Stimulated activated CD4-positive, alpha-beta T cell treated with anti-CD3 and anti-CD28 coated beads, TNF-alpha, amount 100 ng/mL, for 48 hours (primary cell): ENCODE data around the gene CHST12.
A peak's percentile ranks its signal among the peaks of the same experiment; 100 is the strongest.
"Not testable (repeated sequence)": the region's sequence is repeated elsewhere in the genome, so short reads cannot be mapped to it uniquely, and the experiment has no call there.

Experiments
- DNase-seq, 3 donors: peaks; one replicate each; pipeline ENCODE4 v3.0.0-alpha.2; 2020; ENCODE audit warnings: low read depth in 3 of 3

Gene CHST12

GRCh38 chr7:2435146-2435545 is 31.7 kb downstream of the CHST12 start:
- DNase-seq, result no peak

GRCh38 chr7:2436341-2437104 is 33.1 kb downstream of the CHST12 start:
- DNase-seq, result no peak

GRCh38 chr7:2437136-2437535 is 33.7 kb downstream of the CHST12 start:
- no peak for DNase-seq

DNA sequence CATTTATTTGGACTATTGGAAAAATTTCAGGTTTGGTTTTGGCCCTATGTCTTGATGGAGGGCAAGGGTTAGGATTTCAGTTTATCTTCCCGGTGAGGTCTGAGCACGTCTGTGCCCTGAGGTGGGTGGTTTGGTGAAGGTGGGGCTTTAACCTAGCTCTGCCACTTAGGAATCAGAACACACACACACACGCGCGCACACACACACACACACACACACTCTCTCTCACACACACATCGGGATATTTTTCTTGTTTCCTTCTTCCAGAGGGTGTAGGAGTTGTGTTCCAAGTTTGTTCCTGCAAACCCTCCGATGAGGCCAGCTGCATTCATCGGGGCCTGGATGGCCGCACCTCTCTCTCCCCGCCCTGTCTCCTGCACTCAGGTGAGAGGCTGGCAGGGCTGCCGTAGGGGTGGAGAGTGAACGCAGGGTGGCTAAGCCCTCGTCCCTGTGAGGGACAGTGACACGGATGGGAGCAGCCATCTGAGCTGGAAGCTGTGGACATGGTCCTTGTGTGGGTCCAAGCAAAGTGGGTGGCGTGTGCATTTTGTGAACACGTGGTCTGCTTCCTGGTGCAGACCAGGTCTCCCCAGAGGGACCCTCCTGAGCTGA is 34.2 kb downstream of the CHST12 start:
- no peak for DNase-seq

DNA sequence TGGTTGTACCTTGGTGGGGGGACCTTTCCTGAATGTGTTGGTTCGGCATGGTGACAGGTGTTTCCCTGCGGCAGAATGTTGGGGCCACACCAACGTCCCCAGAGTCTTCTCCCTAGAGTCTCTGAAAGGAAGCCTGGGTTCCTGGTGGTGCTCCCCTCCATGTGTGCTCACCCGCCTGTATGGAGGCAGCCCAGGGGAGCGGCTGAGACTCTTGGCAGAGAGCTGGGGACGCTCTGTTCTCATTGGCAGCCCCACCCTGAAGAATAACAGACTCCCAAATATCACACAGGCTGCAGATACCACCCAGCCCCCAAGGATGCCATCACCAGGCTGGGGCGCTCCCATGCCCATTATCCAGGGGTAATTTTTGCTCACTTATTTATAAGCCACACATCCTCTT is 34.8 kb downstream of the CHST12 start:
- DNase-seq, result no peak

GRCh38 chr7:2438775-2439174 is 35.4 kb downstream of the CHST12 start:
- DNase-seq, result no peak

DNA sequence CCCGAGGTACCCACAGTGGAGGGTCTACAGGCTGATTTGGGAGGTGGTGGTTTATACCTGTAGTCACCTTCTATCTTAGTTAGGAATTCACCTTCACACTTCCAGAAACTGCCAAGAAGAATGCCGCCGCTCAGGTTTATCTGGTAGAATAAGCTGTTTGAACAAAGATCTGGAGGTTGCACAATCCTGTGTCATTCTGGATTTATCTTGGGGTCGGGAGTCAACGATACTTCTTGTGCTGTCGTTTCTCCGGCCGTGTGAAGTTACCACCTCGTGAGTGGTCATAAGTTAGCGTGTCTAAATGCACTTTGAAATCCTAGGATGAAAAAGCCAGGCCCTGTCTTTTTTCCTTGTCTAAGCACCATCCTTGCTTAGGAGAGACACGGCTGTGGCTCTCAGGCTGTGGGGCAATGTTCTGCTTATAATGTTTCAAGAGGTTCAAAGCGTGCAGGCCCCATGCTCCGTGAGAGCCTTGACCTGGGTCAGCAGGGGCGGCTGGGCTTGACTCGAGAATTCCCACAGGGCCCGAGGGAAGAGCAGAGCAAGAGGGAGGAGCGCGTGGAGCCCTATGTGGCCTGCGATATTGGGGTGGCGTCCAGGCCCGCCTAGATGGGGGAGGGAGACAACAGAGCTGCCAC is 37.3 kb downstream of the CHST12 start:
- DNase-seq, result no peak

DNA sequence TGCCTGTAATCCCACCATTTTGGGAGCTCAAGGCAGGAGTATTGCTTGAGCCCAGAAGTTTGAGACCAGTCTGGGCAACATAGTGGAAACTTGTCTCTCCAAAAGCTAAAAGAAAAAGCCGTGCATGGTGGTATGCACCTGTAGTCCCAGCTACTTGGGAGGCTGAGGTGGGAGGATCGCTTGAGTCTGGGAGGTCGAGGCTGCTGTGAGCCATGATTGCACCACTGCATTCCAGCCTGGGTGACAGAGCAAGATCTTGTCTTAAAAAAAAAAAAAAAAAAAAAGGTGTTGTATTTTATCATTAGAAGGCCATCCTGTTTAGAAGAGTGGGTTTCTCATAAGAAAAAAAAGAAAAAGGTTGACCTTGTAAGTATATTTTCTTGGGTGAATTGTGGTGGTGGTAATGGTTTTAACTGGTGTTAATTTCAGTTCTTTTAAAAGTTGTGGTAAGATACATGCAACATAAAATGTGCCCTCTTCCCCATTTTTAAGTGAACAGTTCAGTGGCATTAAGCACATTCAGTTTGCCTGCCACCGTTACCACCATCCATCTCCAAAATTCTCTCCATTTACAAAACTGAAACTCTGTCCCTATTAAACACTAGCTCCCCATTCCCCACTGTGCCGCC is 38.1 kb downstream of the CHST12 start:
- DNase-seq, result no peak

DNA sequence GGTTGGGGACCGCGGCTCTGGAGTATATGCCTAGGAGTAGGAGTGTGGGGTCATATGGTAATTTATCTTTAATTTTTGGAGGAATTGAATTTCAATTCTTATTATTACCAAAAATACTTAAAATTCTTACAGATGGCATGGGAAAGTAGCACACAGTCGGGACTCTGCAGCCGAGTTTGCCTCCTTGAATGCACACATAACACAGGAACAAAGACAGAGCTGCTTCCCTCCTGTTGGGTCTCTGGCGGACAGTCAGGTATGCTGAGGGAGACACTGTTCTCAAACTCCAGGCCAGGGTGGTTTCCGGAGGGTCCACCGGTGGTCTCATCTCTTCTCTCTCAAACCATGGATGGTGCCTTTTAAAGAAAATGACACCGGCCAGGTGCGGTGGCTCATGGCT is 40.1 kb downstream of the CHST12 start:
- DNase-seq, result no peak

GRCh38 chr7:2444476-2444875 is 41.1 kb downstream of the CHST12 start:
- no peak for DNase-seq

DNA sequence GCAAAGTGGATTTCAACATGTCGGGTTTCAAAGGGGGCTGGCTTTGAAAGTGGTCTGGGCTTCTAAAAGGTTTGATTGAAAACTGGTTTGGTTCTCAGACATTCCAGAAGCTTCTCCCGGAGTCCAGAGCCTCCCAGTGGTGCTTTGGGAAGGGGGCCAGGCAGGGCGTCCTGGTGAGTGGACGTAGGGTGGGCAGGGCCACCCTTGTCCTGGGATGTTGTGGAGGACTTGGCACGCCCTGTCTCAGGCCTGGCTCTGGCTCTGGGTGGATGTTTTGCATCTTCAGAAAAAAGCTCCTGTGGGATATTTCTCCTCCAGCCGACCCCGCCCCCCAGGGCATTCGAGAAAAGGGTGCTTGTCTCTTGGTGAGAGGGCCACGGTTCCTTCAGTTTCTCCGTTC is 41.6 kb downstream of the CHST12 start:
- DNase-seq, result no peak

DNA sequence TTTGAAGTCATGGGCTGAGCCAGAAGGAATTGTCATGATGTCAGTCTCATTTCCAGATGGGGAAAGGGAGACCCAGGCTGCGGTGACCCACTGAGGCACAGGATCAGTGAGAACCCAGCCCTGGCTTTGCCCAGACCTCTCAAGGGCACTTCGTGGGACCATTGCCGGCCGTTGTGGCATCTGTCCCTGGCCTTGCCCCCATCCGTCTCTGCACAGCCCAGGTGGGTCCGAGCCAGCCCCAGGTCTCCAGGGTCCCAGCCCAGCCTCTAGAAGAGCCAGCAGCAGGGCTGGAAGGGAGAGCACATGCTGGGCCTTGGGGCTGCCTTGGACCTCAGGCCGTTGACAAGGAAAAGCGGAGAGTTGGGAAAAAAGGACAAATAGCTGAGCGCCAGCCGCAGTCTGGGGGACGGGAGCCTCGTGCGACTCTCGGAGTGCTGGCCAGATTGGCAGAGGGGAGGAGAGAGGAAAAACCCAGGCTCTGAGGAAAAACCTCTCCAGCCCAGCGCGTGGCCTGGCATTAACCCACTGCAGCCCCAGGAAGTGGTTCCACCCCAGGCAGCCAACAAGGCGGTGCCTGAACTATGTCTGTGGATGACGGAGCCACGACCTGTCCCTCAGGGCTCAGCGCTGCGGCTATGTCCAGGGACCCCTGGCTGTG is 42.6 kb downstream of the CHST12 start:
- no peak for DNase-seq

GRCh38 chr7:2446676-2447075 is 43.3 kb downstream of the CHST12 start:
- DNase-seq, result no peak

GRCh38 chr7:2450198-2451107 is 47.0 kb downstream of the CHST12 start:
- DNase-seq, result no peak

GRCh38 chr7:2451171-2452073 is 48.0 kb downstream of the CHST12 start:
- peak; percentile 61 to 87 (median 73) for DNase-seq

- DNase-seq, result no peak
Observed at GRCh38 chr7:2452074-2452507, 48.7 kb downstream of the CHST12 start.

DNA sequence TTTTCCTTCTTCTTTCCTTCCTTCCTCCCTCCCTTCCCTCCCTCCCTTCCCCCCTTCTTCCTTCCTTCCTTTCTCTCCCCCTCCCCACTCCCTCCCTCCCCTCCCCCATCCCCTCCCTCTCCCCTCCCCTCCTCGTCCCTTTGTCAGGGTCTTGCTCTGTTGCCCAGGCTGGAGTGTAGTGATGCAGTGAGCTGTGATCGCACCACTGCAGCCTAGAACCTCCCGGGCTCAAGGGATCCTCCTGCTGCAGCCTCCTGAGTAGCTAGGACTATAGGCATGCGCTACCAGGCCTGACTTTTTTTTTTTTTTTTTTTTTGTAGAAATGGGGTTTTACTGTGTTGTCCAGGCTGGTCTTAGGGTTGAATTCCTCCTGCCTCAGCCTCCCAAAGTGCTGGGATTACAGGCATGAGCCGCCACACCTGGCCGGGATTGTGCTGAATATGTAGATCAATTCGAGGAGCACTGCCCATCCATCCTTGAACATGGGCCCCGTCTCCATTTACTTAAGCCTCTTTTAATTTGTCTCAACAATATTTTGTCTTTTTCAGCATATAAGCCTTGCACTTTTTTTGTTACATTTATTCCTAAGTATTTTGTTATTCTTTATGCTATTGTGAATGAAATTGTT is 49.3 kb downstream of the CHST12 start:
- DNase-seq, result no peak

- not testable (repeated sequence) for DNase-seq
Observed at GRCh38 chr7:2453849-2454248, 50.4 kb downstream of the CHST12 start.

DNA sequence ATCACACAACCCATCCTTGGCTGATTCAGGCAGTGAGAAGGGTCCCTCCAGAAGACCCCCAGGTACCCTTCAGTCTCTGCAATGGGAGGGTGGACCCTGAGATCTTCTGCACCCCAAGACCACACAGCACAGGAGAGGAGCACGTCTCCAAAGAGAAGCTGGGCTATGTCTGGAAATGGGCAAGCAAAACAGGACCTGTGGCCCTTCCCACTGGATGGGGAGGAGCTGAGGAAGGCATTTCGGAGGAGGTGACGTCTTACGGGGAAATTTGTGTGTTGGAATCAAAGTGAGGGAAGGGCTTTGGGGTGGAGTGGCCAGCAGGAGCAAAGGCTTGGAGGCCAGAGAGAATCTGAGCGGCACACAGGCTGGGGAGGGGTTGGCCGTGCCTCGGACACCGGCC is 56.3 kb downstream of the CHST12 start:
- no peak for DNase-seq
